ENCODE measurements around the gene SHB.
A peak's percentile ranks its signal among the peaks of the same experiment; 100 is the strongest.

SHB gene

DNA sequence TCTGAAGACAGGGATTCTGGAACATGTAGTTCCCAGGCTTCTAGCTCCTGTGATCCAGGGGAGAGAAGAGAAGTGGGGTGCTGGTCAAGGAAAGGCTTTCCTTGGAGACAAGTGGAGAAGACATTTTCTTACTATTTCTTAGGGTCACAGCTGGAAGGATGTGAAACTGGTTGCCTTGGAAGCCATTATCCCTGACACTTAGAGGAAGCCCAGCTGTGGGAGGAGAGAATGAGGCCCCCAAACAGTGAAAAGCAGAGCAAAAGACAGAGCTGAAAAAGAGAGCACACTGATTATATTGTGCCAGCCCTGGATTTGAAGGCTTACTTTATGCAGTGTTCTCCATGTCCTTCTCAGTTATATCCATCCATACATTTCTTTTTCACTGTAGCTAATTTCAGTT is 17.5 kb upstream of the SHB start:
- DNase-seq, result no peak

DNA sequence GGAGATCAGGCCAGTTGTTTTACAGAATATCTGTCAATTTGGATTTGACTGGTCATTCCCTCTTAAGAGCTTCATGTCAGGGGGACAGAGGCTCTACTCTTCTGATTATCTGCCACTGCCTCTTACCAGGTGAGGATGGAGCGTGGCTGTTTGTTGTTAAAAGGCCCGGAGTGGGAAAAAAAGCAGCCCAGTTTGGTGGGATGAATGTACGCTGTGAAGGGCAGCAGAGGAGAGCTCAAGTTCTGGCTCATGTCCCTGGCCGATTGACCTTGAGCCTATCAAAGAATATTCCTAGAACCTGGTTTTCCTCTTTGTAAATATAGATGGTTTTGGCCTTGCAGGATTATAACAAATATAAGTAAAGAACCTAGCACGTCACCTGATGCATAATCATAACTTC is 16.3 kb upstream of the SHB start:
- DNase-seq, result no peak

DNA sequence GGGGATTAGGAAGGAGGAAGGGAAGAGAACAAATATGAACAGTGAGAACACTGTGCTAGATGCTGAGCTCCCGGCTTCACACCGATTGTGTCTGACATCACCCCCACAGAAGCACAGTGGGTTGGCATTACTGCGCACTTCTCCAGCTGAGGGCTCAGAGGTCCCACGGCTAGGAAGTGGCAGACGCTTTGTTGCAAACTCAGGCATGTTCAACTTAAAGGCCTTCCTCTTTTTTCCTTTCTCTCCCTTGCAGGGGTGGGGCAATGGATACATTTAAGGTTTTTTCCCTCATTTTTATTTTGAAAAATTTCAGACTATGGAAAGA is 15.5 kb upstream of the SHB start:
- no peak for DNase-seq

DNA sequence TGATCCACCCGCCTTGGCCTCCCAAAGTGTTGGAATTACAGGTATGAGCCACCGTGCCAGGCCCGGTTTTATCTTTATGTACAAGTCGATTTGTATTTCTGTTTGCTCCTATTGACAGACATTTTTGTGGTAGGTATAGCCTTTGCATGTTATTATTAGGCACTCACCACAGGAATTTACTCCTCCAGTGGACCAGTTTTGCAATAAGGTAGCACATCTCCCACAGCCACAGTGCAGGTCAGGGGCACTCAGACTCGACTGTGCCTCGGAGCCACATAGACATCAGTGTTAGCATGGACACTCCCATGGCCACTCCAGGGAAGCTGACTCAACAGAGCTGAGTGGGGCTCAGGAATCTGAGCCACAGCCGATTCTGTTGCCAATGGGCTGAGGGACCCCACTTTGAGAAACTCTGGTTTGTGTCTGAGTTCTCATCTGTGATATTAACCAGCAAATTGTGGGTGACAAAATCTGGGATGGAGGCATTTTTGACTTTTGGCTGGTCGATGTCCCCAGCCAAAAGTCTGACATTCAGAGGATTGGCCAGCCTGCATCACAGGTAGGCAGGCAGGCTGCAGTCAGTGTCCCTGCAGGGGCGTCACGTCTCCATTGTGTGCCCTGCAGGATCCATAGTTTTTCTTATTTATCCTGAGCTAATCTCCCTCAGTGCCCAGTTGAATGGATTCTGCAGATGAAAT is 15.0 kb upstream of the SHB start:
- no peak for DNase-seq

DNA sequence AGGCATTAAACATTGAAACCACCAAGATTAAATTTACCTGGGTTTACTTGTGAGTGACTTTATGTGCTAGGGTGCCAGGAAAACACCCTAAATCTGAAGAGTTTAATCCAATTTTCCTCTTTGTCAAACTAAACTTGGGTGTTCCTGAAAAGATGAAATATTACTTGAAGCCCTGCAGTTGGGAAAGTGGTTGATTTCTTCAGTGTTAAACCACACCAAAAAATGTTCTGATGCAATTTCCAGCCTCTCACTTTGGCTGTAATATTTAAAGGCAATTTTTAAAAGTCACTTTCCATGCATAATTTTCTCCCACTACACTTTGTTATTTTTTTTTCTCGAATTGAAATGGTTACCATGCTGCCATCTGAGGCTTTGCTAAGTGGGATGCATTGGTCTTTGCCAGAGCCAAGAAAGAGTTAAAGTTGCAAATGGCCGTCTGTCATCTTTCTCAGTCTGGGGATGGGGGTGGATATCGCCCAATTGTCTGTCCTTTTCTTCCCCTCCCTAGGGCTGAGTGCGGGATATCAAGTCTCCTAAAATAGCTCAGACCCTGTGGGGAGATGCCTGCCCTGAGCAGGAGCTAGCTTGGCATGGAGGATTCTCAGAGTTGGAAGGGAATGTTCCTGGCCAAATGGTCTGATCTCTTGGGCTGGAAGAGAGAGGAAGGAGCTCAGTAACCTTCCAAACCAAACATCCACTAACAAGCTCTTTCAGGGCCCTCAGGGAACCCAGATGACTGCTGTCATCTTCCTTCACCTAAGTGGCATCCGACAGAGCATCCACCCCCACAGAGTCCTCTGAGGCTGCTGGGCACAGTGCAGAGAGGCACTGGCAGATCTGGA is 13.6 kb upstream of the SHB start:
- no peak for DNase-seq

- no peak for DNase-seq
These were observed 12.5 kb upstream of the SHB start for GRCh38 chr9:38081356-38082108.

DNA sequence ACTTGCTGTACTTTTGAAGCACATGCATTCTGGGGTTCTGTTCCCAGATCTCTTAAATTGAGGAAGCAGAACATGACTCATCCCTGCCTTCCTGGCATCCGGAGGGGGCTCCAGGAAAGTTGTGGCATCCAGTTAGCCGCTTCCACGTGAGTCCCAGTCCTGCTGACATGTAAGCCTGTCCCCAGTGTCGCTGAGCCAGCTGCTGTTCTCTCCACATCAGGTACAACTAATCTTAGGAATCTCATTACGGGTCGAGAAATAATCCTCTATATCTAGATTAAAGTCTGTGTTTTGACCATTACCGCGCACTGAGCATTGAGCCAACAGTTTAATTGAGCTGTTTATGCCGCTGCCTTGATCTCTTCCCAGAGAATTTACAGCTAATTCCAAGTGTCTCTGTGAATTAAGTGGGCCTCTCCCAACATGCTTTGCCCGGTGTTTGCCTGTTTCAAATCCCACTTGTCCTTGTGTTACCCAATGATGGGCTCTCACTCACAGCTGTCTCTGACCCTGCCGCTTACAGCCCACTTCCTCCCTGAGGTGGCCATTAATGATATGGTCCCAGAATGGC is 10.5 kb upstream of the SHB start:
- no peak for DNase-seq

DNA sequence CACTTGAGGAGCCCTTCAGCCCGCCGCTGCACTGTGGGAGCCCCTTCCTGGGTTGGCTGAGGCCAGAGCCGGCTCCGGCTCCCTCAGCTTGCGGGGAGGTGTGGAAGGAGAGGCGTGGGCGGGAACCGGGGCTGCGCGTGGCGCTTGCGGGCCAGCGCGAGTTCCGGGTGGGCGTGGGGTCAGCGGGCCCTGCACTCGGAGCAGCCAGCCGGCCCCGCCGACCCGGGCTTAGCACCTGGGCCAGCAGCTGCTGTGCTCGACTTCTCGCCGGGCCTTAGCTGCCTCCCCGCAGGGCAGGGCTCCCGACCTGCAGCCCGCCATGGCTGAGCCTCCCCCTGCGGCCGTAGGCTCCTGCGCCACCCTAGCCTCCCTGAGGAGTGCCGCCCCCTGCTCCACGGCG is 6.2 kb upstream of the SHB start:
- no peak for DNase-seq

GRCh38 chr9:38074441-38074961 is 5.5 kb upstream of the SHB start:
- no peak for DNase-seq

DNA sequence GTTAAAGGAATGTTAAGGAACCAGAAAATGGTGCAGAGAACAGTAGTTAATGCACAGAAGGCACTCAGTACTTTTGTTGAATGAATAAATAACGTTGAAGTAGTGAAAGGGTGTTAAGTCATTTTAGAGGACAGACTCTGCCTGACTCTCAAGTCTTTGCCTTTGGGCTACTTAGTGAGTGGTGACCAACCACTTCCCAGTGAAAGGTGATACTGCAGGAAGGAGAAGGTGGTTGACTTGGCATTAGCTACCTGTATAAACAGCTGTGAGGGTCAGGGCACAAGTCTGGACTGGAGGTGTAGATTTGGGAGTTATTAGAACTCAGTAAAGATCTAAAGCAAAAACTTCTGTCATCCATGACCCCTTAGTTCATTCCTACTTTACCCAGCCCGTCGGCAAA is 4.9 kb upstream of the SHB start:
- DNase-seq, result no peak

- no peak for DNase-seq
These were observed 2.6 kb upstream of the SHB start for GRCh38 chr9:38071470-38072134.

DNA sequence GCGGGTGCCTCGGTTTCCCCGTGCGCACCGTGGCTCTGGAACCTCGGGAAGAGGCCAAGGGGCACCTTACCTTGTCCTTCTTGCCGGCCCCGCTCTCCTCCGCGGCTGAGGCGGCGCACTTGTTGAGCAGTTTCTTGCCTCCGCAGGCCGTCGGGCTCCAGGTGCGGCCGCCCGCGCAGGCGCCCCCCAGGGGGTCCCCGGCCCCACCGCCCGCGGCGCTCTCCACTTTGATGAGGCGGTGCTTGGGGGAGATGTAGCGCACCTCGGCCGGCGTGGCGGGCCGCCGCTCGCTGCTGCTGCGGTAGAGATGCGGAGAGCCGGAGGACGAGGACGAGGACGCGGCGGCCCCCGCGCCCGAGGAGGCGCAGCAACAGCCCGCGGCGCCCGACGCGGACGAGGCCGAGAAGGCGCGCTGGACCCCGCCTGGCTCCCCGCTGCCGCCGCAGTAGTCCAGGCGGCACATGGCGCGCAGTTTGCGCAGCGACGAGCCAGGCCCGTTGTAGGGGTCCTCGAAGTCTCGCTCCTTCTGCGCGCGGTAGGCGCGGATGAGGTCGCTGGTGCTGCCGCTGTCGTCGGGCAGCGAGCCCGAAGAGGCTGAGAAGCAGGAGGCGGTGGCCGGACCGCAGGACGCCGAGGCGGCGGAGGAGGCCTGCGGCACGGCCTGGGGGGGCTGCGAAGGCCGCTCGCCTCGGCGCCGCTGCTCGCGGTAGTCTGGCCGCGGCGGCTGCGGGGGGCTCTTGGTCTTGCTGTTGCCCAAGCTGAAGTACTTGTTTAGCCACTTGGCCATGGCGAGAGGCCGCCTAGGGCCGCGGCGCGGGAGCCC is 957 bp downstream of the SHB start:
- no peak for DNase-seq

DNA sequence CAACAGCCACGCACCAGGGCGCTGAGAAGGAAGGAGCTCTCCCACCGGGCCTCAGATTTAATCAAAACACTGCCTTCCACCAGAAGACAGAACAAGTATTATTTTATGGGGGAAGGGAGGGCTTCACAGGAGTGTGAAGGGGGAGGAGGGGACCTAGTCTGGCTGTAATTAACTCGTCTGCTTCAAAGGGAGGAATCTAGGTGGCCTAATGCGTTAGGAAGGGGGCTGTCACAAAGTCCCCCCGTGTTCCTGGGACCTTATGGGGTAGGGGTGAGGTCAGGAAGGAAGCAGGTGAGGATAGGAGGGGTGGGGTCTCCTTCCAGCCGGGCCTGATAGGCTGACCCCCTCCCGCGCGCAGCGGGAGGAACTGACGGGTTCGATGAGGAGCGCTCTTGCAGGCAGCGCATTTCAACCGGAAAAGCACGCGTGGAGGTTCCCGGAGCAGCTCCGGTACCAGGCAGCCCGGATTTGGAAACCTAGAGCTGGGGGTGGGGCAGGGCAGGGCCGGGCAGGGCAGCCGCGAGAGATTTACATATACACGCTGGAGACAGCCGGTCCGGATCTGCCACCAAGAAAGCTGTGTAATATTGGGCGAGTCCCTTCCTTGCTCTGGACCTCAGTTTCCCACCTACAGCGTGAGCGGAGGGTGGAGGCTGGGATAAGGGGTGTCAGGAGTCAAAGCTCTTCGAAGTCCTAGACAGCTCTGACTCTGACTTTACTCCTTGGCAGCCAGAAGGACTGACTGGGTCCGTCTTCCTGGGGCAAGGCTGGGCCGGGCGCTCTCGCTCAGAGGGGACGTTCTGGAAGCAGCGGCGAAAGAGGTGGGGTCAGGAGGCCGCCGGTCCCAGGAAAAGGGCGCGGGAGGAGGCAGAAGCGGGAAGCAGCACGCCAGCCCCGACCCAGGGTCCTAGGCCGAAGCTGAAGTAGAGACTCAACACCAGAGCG is 1.8 kb downstream of the SHB start:
- DNase-seq, result peak; percentile 56

- no peak for DNase-seq
These were observed 2.7 kb downstream of the SHB start for GRCh38 chr9:38066197-38066913.

GRCh38 chr9:38065369-38066075 is 3.5 kb downstream of the SHB start:
- no peak for DNase-seq

GRCh38 chr9:38064842-38065368 is 4.1 kb downstream of the SHB start:
- no peak for DNase-seq

DNA sequence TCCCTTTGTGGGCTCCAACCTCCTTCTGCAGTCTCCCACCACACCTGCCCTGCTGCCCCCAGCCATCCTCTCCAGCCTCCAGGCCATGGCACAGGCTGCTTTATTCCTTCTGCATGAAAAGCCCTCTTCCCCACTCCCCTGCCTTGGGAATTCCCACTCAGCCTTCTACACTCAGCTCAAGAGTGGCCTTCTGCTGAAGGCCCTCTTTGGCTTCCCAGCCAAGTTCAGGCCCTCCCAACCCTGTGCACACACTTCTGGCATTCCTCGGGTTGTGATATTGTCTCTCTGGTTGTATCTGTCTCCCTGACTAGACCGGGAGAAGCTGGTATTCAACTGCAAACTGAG is 5.7 kb downstream of the SHB start:
- no peak for DNase-seq

- DNase-seq, result no peak
These were observed 6.3 kb downstream of the SHB start for GRCh38 chr9:38062498-38063362.

Measured in NCI-H2029 treated with DMSO at 0.1 percent for 48 hours (cell line).